GM23338 (cell line): Measurements from ENCODE around the gene MAMSTR. TPM values are rescaled to one million over a fixed set of nuclear protein-coding genes. Genes with fewer than 3 reads are reported as not detected.
A peak's percentile ranks its signal among the peaks of the same experiment; 100 is the strongest.

Source experiments
- ATAC-seq: fragments of 200-7000 bp; cut with Tn5 transposase; 3 replicates; pipeline ENCODE4 v1.9.1; 2020
- DNase-seq: peaks from one replicate; pipeline ENCODE4 v3.0.0-alpha.2; 2015; ENCODE audit warnings: low spot score
- H2AFZ ChIP-seq: fragments of 200-600 bp; sonication (generic); 2 replicates; pipeline ENCODE4 v1.8.0; 2016; ENCODE audit warnings: antibody characterized with exemption, mild to moderate bottlenecking, moderate library complexity
- H3F3A ChIP-seq: fragments of 200-600 bp; sonication (generic); replicated peaks from 2 replicates; pipeline ENCODE4 v1.8.0; 2017; ENCODE audit warnings: antibody characterized with exemption, mixed run types, low read depth
- H3K27ac ChIP-seq: fragments of 200-600 bp; sonication (generic); 2 replicates; pipeline ENCODE4 v1.6.1; 2016; ENCODE audit warnings: low read depth
- H3K27me3 ChIP-seq: fragments of 200-600 bp; sonication (generic); 2 replicates; pipeline ENCODE4 v1.8.0; 2016; ENCODE audit warnings: mild to moderate bottlenecking, mixed run types, moderate library complexity; ENCODE audit not compliant: insufficient read depth
- H3K36me3 ChIP-seq: fragments of 200-600 bp; sonication (generic); 2 replicates; pipeline ENCODE4 v1.8.0; 2016; ENCODE audit warnings: mild to moderate bottlenecking; ENCODE audit not compliant: insufficient read depth
- H3K4me1 ChIP-seq: fragments of 200-600 bp; sonication (generic); 2 replicates; pipeline ENCODE4 v1.8.0; 2016; ENCODE audit warnings: mild to moderate bottlenecking, moderate library complexity; ENCODE audit not compliant: insufficient read depth
- H3K4me2 ChIP-seq: fragments of 200-600 bp; sonication (generic); 2 replicates; pipeline ENCODE4 v1.7.1; 2017; ENCODE audit warnings: mixed run types
- H3K4me3 ChIP-seq: fragments of 200-600 bp; sonication (generic); 2 replicates; pipeline ENCODE4 v1.6.1; 2016; ENCODE audit warnings: mixed run types
- H3K79me2 ChIP-seq: fragments of 200-600 bp; sonication (generic); replicated peaks from 2 replicates; pipeline ENCODE4 v1.8.0; 2017; ENCODE audit warnings: mild to moderate bottlenecking; ENCODE audit not compliant: insufficient read depth
- H3K9me2 ChIP-seq: fragments of 200-600 bp; sonication (generic); 2 replicates; pipeline ENCODE4 v1.8.0; 2017; ENCODE audit not compliant: insufficient read depth
- H4K20me1 ChIP-seq: fragments of 200-600 bp; sonication (generic); replicated peaks from 2 replicates; pipeline ENCODE4 v1.8.0; 2017; ENCODE audit warnings: mild to moderate bottlenecking; ENCODE audit not compliant: insufficient read depth
- H3K27ac Mint-ChIP-seq: 2 replicates; pipeline ENCODE4 v1.8.0; 2020; ENCODE audit warnings: inconsistent platforms, mild to moderate bottlenecking, moderate library complexity, mixed read lengths
- H3K27me3 Mint-ChIP-seq: 3 replicates; pipeline ENCODE4 v1.8.0; 2022; ENCODE audit warnings: low read depth, mild to moderate bottlenecking, moderate library complexity, mixed read lengths, inconsistent platforms; ENCODE audit not compliant: insufficient read depth, poor library complexity
- H3K36me3 Mint-ChIP-seq: 3 replicates; pipeline ENCODE4 v1.8.0; 2021; ENCODE audit warnings: low read depth, mild to moderate bottlenecking, inconsistent platforms, moderate library complexity, mixed read lengths
- H3K4me1 Mint-ChIP-seq: 3 replicates; pipeline ENCODE4 v1.8.0; 2020; ENCODE audit warnings: mild to moderate bottlenecking, inconsistent platforms, mixed read lengths
- H3K4me3 Mint-ChIP-seq: 3 replicates; pipeline ENCODE4 v1.8.0; 2021; ENCODE audit warnings: moderate library complexity, mild to moderate bottlenecking, inconsistent platforms, mixed read lengths
- H3K9me3 Mint-ChIP-seq: 3 replicates; pipeline ENCODE4 v1.8.0; 2020; ENCODE audit warnings: moderate library complexity, mild to moderate bottlenecking, inconsistent platforms, mixed read lengths
- CREB1 ChIP-seq: fragments of 250-450 bp; sonication (Bioruptor Pico); IDR thresholded peaks from 2 replicates; pipeline ENCODE4 v1.5.0; 2020; ENCODE audit warnings: low read depth, mild to moderate bottlenecking, moderate library complexity
- CTCF ChIP-seq, 2 experiments: fragments of 200-600 bp in 1 of 2; sonication (generic) in 1 of 2; conservative IDR thresholded peaks; 2 replicates each; pipeline versions ENCODE4 v1.5.1 to v1.6.1; 2016 to 2017; ENCODE audit warnings: antibody characterized with exemption in 2 of 2, low read depth in 2 of 2, mild to moderate bottlenecking in 2 of 2, moderate library complexity in 1 of 2
- EZH2 ChIP-seq: fragments of 200-600 bp; sonication (generic); IDR thresholded peaks from one replicate; pipeline ENCODE4 v1.8.0; 2017; ENCODE audit warnings: antibody characterized with exemption, mild to moderate bottlenecking, low read depth; ENCODE audit not compliant: unreplicated experiment
- REST ChIP-seq: IDR thresholded peaks from one replicate; pipeline ENCODE4 v1.6.1; 2018; ENCODE audit warnings: antibody characterized with exemption; ENCODE audit not compliant: unreplicated experiment
- ZNF331 ChIP-seq: fragments of 250-450 bp; sonication (Bioruptor Pico); IDR thresholded peaks from 2 replicates; pipeline ENCODE4 v1.5.0; 2020; ENCODE audit warnings: low read depth, mild to moderate bottlenecking, moderate library complexity
- polyA plus RNA-seq: library from polyadenylated mRNA; unstranded; fragments of >200 nt; fragmentation: Nextera tagmentation; extraction: Ambion mirVana; gene quantifications from 2 replicates; pipeline ENCODE4 v1.2.1, GENCODE V29; 2016
- total RNA-seq: library from RNA; depleted of rRNA; stranded (reverse); fragments of >200 nt; shearing (Covaris generic); gene quantifications from 2 replicates; pipeline ENCODE4 v1.2.3, GENCODE V29; 2014

MAMSTR gene
- total and polyA plus RNA-seq, 2 experiments from 2014 or later = 1.9 to 2.0 TPM

- H3K4me2 ChIP-seq = peak overlapping the region; percentile 98
- H3K4me3 Mint-ChIP-seq = peak overlapping the region; percentile 95
Observed at GRCh38 chr19:48696353-48697010, 23.0 kb downstream of the MAMSTR start.

More at GRCh38 chr19:48696353-48697010, 23.0 kb downstream of the MAMSTR start:
- Histone ChIP-seq H3K27ac (peak overlapping the region; percentile 78), H3K4me3 (peak overlapping the region; percentile 99), H3K27me3 (no peaks in the 10 kb centered on the region), H3K9me2 (no peaks in the 10 kb centered on the region), H3K79me2 (no peaks in the 10 kb centered on the region), H2AFZ (peak overlapping the region; percentile 100), H3F3A (no peaks in the 10 kb centered on the region), H3K36me3 (no peaks in the 10 kb centered on the region), H4K20me1 (no peaks in the 10 kb centered on the region), H3K4me1 (peaks cover 5% of the 10 kb centered on the region)
- Mint-ChIP-seq H3K27me3 (peaks cover 12% of the 10 kb centered on the region), H3K36me3 (peaks cover 8% of the 10 kb centered on the region; the same call in 2 of the 3 replicates), H3K4me1 (peaks cover 4% of the 10 kb centered on the region; the same call in 2 of the 3 replicates), H3K27ac (peak overlapping the region; percentile 84), H3K9me3 (peaks cover 8% of the 10 kb centered on the region; the same call in 1 of the 3 replicates)
- peak; percentile 68 for ATAC-seq
- TF ChIP-seq REST (no peak), CREB1 (CRISPR knock-in tag) (no peak), EZH2 (peak; percentile 26), ZNF331 (CRISPR knock-in tag) (no peak), CTCF (conservative IDR thresholded peaks at IDR 0.05; ENCODE audit: low read depth in 2 of 2) (no peak)
- DNase-seq = peak; percentile 72
